Measurements from ENCODE around the gene ADIG.

DNA sequence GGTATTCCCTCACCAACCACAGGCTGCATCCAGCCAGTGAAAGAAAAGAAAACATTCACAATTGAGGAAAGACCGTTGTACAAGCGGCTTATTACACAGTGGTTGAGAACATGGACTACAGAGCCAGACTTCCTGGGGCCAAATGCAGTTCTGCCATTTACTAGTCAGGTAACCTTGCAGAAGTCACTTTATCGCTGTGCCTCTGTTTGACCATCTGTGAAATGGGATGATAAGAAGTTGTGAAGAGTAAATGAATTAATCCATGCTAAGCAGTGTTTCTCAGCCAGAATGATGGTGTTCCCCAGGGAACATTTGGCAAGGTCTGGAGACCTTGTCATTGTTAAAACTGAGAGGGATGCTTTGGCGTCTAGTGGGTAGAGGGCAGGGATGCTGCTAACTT lies 35.5 kb downstream of the ADIG start:
- TF ChIP-seq, protein P1, sequence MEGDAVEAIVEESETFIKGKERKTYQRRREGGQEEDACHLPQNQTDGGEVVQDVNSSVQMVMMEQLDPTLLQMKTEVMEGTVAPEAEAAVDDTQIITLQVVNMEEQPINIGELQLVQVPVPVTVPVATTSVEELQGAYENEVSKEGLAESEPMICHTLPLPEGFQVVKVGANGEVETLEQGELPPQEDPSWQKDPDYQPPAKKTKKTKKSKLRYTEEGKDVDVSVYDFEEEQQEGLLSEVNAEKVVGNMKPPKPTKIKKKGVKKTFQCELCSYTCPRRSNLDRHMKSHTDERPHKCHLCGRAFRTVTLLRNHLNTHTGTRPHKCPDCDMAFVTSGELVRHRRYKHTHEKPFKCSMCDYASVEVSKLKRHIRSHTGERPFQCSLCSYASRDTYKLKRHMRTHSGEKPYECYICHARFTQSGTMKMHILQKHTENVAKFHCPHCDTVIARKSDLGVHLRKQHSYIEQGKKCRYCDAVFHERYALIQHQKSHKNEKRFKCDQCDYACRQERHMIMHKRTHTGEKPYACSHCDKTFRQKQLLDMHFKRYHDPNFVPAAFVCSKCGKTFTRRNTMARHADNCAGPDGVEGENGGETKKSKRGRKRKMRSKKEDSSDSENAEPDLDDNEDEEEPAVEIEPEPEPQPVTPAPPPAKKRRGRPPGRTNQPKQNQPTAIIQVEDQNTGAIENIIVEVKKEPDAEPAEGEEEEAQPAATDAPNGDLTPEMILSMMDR (IDR thresholded peaks at IDR 0.05) = no peak
- TF ChIP-seq POLR2AphosphoS5 (IDR thresholded peaks at IDR 0.05) (no peak), POLR2A (IDR thresholded peaks at IDR 0.05) (no peak)

All from stomach (tissue), 4 donors.